ENCODE data around the gene HHATL. TPM values are rescaled to one million over a fixed set of nuclear protein-coding genes. Genes with fewer than 3 reads are reported as not detected.

HHATL gene
- total RNA-seq, 2 experiments from 2014 or later = not detected

DNA sequence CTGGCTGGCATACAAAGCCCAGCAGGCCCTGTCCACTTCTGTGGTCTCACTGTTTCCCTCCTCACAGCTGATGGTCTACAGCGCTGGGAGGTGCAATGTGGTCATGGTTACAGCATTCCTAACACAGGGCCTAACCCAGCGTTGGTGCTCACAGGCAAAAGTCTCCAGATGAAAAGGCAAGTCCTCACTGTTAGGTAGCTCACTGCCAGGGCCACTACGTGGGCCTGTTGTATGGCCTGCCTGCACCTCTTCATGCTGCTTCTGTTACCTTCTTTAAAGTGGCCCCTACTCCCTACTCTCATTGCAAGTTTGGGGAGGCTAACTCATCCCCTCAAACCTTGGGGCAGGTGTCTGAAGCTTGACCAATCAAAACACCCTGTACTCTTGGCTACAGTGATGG is 39.2 kb upstream of the HHATL start:
- DNase-seq (ENCODE audit: low spot score) = no peak
- no peak for TF ChIP-seq EZH2phosphoT487 (IDR thresholded peaks at IDR 0.05; ENCODE audit: borderline replicate concordance, low read depth, low read length)
- TF ChIP-seq, protein P1, sequence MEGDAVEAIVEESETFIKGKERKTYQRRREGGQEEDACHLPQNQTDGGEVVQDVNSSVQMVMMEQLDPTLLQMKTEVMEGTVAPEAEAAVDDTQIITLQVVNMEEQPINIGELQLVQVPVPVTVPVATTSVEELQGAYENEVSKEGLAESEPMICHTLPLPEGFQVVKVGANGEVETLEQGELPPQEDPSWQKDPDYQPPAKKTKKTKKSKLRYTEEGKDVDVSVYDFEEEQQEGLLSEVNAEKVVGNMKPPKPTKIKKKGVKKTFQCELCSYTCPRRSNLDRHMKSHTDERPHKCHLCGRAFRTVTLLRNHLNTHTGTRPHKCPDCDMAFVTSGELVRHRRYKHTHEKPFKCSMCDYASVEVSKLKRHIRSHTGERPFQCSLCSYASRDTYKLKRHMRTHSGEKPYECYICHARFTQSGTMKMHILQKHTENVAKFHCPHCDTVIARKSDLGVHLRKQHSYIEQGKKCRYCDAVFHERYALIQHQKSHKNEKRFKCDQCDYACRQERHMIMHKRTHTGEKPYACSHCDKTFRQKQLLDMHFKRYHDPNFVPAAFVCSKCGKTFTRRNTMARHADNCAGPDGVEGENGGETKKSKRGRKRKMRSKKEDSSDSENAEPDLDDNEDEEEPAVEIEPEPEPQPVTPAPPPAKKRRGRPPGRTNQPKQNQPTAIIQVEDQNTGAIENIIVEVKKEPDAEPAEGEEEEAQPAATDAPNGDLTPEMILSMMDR (conservative IDR thresholded peaks at IDR 0.05; ENCODE audit: low read length) = no peak
- no peak overlapping the region for H3K4me3 ChIP-seq (ENCODE audit: low read depth, low read length, poor library complexity, severe bottlenecking)
- intact Hi-C loops (cut with micrococcal nuclease; ENCODE audit: unreplicated experiment) = loop anchor here (10.0 kb wide), 1 partner anchor 87 kb away; the partner anchor contains the start of gene ZBTB47
- H3K27ac ChIP-seq (ENCODE audit: low read depth, low read length, poor library complexity, severe bottlenecking) = no peak overlapping the region
- CTCF ChIA-PET (ENCODE audit: unreplicated experiment) = no interaction called here
- H3K4me2 ChIP-seq (ENCODE audit: low read length) = no peak overlapping the region
- POLR2A ChIA-PET = interaction anchor here (0.6 kb wide), 1 partner anchor 83 kb away, joined by 3 read pairs; no protein-coding TSS in a partner anchor
- H3K36me3 ChIP-seq (ENCODE audit: insufficient read depth, low read length) = no peaks in the 10 kb centered on the region
- no peaks in the 10 kb centered on the region for H3K4me1 ChIP-seq (ENCODE audit: insufficient read depth, low read length, poor library complexity, severe bottlenecking)
- H4K20me1 ChIP-seq (ENCODE audit: insufficient read depth, low read length) = no peaks in the 10 kb centered on the region
- H2AFZ ChIP-seq (ENCODE audit: low read length) = no peak overlapping the region
- no peaks in the 10 kb centered on the region for H3K9me2 ChIP-seq (ENCODE audit: insufficient read depth, low read length)
- H3K79me2 ChIP-seq (ENCODE audit: insufficient read depth, low read depth, low read length) = no peaks in the 10 kb centered on the region
- BruUV-seq (replicated peaks) = no TSS peak
- H3K9me3 ChIP-seq (ENCODE audit: low read length) = no peaks in the 10 kb centered on the region

DNA sequence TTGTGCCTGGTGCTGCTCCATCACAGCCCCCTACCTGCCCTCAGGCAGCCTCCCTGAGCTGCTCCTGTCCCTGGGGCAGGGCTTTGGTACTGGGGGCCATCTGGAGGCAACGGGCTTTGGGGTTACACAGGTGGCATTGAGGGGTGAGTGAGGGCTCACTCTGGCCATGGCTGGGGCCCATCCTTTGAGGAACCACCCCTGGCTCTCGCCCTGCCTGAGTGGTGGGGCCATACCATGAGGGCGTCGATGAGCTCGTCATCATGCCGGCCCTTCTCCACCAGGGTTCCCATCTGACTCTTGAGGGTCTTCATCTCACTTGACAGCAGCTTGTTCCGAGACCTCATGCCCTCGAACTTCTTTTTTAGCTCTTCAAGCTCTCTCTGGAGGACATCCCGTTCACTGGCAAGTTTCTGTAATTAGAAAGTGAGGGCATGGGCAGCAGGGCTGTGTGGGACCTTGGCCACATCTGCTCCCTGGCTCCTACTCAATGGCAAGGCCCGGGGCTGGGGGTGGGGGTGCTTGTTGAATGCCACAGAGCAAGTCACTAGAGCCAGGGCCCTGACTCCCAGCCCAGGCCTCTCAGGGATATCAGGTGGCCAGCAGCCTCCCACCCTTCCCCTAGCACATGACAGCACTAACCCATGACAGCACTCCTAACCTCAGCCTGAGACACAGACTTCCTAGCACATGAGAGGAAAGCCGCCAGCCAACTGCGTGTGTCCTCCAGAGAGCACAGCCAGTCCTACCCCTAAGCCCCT is 37.0 kb upstream of the HHATL start:
- Histone ChIP-seq H4K20me1 (ENCODE audit: insufficient read depth, low read length) (no peaks in the 10 kb centered on the region), H3K9me3 (ENCODE audit: low read length) (no peaks in the 10 kb centered on the region), H3K4me3 (ENCODE audit: low read depth, low read length, poor library complexity, severe bottlenecking) (no peak overlapping the region), H3K27ac (ENCODE audit: low read depth, low read length, poor library complexity, severe bottlenecking) (no peak overlapping the region), H3K4me1 (ENCODE audit: insufficient read depth, low read length, poor library complexity, severe bottlenecking) (no peaks in the 10 kb centered on the region), H3K79me2 (ENCODE audit: insufficient read depth, low read depth, low read length) (no peaks in the 10 kb centered on the region), H3K36me3 (ENCODE audit: insufficient read depth, low read length) (no peaks in the 10 kb centered on the region), H3K4me2 (ENCODE audit: low read length) (no peak overlapping the region), H3K9me2 (ENCODE audit: insufficient read depth, low read length) (no peaks in the 10 kb centered on the region), H2AFZ (ENCODE audit: low read length) (no peak overlapping the region)
- ChIA-PET CTCF (ENCODE audit: unreplicated experiment) (no interaction called here), POLR2A (no interaction called here)
- intact Hi-C loops (cut with micrococcal nuclease; ENCODE audit: unreplicated experiment) = loop anchor here (10.0 kb wide), 1 partner anchor 85 kb away; the partner anchor contains the start of gene ZBTB47
- no peak for TF ChIP-seq EZH2phosphoT487 (IDR thresholded peaks at IDR 0.05; ENCODE audit: borderline replicate concordance, low read depth, low read length)
- TF ChIP-seq, protein P1 (conservative IDR thresholded peaks at IDR 0.05; ENCODE audit: low read length) = no peak
- DNase-seq (ENCODE audit: low spot score) = no peak
- BruUV-seq (replicated peaks) = no TSS peak

GRCh38 chr3:42736531-42736930 is 33.9 kb upstream of the HHATL start:
- H3K4me1 ChIP-seq (ENCODE audit: insufficient read depth, low read length, poor library complexity, severe bottlenecking) = no peaks in the 10 kb centered on the region
- no peak overlapping the region for H3K27ac ChIP-seq (ENCODE audit: low read depth, low read length, poor library complexity, severe bottlenecking)
- POLR2A ChIA-PET = no interaction called here
- H3K4me3 ChIP-seq (ENCODE audit: low read depth, low read length, poor library complexity, severe bottlenecking) = no peak overlapping the region
- H3K79me2 ChIP-seq (ENCODE audit: insufficient read depth, low read depth, low read length) = no peaks in the 10 kb centered on the region
- intact Hi-C loops (cut with micrococcal nuclease; ENCODE audit: unreplicated experiment) = no loop called here
- H4K20me1 ChIP-seq (ENCODE audit: insufficient read depth, low read length) = no peaks in the 10 kb centered on the region
- TF ChIP-seq, protein P1 (conservative IDR thresholded peaks at IDR 0.05; ENCODE audit: low read length) = no peak
- TF ChIP-seq EZH2phosphoT487 (IDR thresholded peaks at IDR 0.05; ENCODE audit: borderline replicate concordance, low read depth, low read length) = no peak
- H3K36me3 ChIP-seq (ENCODE audit: insufficient read depth, low read length) = no peaks in the 10 kb centered on the region
- H3K9me3 ChIP-seq (ENCODE audit: low read length) = no peaks in the 10 kb centered on the region
- no peak overlapping the region for H3K4me2 ChIP-seq (ENCODE audit: low read length)
- CTCF ChIA-PET (ENCODE audit: unreplicated experiment) = no interaction called here
- H2AFZ ChIP-seq (ENCODE audit: low read length) = no peak overlapping the region
- BruUV-seq (replicated peaks) = no TSS peak
- no peaks in the 10 kb centered on the region for H3K9me2 ChIP-seq (ENCODE audit: insufficient read depth, low read length)
- no peak for DNase-seq (ENCODE audit: low spot score)
